HG03139 (cell line): ENCODE measurements around the gene APBB2.

ENCODE experiments used
- ATAC-seq: cut with Tn5 transposase; IDR thresholded peaks from one replicate; pipeline ENCODE4 v1.9.1; 2021; ENCODE audit not compliant: unreplicated experiment

APBB2 gene

DNA sequence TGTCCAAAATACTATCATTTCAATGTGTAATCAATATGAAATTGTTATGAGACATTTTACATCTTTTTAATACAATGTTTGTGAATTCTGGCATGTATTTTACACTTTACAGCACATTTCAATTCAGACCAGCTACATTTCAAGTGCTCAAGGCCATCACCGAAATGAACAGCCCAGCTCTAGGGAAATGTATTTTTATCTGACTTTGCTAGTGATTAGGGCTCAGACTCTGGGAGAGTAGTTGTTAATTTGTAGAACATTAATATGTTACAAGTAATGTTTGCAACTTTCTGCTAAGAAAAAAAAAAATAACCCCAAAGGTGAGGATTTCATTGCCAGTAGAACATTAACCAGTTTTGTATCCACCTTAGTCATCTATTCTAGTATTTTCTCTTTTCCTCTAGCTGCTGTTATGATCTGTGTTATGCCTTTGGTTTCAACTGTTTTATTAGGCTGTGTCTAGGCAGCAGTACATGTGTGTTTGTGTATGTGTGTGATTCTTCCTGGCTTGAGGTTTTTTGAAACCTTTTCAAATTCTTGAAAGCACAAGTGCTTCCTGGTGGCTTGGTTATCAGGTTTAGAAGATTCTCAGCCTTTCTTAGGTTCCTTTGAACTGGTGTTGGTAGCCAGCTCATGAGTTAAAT lies 338.7 kb downstream of the APBB2 start:
- no peak for ATAC-seq

DNA sequence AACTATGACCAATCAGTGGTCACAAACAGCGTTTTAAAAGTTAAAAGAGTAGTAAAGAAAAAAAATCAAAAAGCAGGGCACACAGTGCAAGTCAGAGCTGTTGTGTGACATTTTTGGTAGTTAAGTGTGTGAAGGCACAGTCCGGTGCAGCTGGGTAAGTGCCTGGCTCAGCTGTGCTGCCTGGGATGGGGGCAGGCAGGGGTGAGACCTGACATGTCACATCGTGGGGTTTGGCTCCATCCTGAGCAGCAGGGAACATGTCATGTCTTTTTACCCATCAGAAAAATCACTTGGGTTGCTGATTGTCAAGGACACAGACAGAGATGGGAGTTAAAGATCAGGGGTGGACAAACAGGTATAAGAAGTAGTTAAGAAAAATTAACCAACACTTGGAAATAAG lies 339.4 kb downstream of the APBB2 start:
- ATAC-seq, result no peak

DNA sequence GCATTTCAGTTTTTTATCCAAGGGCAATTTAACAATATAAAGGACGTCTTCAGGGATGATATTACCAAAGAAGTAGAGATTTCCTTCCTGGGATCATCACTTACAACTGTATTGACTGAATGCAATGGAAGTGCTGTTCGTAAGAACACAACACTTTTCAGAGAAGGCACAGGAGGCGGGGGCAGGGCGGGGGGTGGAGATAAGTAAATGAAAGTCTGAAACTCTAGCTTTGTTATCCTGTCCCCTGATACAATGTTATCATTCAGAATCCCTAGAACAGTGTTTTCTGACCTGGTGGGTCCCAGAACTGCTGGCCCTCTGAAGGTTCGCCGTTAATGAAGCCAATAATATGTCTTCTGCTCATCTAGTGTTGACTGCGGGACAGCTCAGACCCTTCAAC lies 340.0 kb downstream of the APBB2 start:
- no peak for ATAC-seq

DNA sequence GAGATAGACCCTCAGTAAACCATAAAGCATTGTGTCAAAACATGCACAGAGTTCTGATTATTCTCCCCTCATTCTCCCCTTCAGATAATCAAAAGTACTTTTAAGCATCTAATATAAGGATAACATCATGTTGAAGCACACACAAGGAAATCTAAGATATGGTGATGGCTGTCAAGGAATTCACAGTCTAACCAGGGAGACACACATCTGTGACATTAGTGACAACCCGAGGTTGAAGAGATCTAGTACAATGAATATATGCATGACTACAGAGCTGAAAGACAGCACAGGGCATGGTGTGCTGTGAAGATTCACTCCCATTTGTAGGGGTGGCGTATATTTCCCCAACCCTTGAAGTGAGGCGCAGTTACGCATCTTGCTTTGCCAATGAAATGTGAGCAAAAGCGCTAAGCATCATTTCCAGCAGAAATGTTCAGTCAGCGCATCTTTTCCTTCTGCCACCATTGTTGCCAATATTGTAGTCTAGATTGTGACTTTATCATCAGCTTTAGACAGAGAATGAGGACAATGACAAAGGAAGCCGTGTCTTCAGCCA lies 342.6 kb downstream of the APBB2 start:
- no peak for ATAC-seq

DNA sequence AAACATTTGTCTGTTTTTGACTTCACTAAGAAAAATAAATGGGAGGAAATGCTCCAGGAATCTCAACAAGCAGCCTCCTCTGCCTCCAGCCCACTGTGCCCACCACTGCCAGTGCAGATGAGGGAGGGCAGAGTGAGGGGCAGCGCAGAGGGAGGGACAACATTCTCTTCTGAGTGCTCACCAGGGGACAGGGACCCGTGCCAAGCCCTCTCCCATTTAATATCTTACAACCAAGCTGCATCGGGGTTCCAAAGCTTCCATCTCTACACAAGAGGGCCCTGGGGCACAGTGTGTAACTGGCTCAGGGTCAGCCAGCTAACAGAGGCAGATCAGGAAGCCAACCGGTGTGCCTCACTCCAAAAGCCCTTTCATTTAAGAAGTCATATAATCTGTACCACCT lies 344.2 kb downstream of the APBB2 start:
- ATAC-seq, result no peak

DNA sequence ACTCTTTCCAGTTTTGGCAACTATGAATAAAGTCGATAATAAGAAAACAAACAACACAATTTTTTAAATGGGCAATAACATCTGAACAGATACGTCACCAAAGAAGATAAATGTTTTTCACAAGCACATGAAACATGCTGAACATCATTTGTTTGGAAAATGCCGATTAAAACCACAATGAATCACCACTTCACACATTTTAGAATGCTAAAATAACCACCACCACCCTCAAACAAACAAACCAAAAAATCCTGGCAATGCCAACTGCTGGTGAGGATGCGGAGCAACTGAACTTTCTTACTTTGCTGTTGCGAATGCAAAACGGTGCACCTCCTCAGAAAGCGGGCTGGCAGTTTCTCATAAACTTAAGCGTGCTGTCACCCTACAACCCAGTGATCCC lies 348.6 kb downstream of the APBB2 start:
- ATAC-seq, result no peak

DNA sequence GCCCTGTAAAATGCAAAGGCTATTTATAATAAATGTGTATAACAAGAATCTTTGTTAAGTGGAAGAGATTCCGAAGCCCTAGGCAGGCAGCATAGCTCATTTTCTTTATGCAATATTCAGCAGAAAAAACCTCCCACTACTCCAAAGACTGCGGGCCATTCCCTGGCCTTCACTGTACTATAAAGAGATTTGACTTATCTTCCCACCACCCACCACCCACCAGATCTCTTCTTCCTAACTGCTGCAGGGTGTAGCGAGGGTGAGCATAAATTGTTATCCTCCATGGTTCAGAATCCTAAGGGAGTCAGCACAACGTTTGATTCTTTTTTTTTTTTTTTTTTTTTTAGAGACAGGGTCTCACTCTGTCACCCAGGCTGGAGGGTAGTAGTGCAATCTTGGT lies 349.8 kb downstream of the APBB2 start:
- ATAC-seq, result no peak

DNA sequence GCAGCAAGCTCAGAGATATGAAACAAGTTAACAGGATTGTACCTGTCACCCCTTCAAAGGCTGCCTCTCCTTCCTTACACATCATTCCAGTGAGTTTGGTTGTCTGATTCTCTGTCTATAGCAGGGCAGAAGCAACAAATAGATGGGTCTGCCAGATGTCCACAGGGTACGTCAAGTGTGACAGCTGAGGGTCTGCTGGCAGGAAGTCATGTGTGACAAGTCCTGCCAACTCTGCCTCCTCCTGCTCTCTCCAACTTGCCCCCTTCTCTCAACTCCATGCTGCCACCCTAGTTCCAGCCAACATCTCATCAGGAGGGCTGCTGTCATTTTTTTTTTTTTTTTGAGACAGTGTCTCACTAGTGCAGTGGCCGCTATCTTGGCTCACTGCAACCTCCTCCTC lies 355.4 kb downstream of the APBB2 start:
- ATAC-seq, result no peak

DNA sequence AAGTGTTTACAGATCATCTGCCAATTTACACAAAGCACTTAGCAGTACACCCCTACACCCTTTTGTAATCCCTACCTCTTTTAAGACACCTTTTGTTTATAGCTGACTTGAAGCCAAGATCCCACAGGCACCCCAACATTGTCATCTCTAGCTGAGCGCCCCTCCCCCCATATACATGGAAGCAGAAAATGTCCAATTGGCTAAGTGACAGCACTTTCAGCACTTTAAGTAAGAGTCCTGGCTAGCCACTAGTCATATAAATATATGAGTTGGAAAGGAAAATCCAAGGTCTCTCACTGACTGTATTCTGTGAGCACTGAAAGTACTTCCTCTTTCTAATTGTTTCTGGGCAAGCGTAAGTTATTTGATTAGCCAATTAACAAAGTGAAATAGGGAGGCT lies 356.4 kb downstream of the APBB2 start:
- no peak for ATAC-seq

DNA sequence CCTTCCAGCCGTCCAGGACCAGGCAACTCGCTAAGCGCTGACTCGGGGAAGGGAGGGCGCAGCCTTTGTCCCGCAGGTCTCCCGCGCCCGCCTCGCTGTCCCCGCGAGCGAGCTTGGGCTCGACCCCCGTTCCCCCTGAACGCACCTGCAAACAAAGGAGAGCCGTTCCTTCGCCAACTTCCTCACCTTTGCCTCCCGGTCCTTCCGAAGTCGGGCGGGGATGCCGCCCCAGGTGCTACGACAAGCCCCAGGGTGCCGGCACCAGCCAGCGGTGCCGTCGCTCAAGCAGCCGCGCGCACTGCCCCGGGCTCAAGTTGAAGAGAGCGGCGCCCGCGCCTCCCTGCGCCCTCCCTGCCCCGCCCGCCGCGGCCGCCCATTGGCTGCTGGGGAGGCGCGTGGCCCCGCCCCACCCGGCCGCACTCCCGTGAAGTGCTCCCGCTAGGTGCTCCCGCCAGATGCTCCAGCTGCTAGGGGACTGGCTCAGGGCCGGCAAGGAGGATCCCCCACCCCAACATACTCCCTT lies 357.4 kb downstream of the APBB2 start:
- ATAC-seq, result peak; percentile 93

DNA sequence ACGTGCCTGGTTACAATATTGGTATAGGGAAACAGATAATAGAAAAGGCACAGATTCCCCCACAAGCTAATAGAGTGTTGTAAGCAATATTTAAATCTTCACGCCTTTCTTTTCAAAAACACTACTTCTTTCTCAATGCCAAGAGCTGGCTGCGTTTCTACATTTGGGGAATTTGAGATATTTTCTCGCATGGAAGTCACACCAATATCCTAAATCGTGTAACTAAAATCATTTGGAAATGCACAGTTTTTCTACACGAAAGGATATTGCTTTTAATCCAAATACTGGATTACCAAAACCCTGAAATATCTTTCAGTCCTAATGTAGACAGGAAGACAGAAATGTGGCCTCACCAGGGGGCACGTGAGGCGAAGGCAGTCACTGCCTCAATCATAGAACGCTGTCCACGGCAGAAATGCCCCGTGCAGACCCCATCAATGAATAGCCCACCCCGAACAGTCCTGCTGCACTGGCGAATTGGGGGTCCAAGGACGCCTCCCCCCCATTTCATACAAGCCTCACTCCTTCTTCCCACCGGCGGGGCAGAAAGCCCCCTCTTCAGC lies 358.0 kb downstream of the APBB2 start:
- ATAC-seq, result no peak

DNA sequence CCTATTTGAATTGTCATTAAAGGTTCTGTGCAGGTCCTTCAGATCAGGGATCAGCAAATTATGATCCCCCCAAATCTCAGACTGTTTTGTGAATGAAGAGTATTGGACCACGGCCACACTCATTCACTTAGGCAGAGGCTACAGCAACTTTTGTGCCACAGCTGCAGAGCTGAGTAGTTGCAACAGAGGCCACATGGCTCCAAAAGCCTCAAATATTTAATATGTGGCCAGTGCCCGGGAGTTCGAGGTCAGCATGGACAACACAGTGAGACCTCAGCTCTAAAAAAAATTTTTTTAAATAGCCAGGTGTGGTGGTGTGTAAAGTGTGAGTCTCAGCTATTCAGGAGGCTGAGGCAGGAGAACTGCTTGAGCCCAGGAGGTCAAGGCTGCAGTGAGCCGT lies 363.8 kb downstream of the APBB2 start:
- no peak for ATAC-seq

DNA sequence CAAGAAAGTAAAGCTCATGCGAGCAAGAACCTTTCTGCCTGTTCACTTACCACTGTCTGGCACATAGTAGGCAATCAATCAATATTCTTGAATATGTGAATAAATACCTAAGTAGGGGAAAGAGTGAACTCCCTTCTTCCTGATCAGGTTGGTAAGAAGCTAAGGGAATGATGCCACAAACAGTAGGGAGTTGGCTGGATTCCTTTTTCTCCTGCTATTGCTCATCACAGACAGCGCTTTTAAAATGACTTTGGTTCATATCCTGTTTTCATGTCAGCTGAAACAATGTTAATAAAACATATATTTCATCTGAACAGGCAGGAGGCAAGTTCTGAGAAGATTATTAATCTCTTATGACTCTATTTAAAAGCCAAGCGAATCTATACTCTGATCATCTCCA lies 365.4 kb downstream of the APBB2 start:
- ATAC-seq, result no peak

DNA sequence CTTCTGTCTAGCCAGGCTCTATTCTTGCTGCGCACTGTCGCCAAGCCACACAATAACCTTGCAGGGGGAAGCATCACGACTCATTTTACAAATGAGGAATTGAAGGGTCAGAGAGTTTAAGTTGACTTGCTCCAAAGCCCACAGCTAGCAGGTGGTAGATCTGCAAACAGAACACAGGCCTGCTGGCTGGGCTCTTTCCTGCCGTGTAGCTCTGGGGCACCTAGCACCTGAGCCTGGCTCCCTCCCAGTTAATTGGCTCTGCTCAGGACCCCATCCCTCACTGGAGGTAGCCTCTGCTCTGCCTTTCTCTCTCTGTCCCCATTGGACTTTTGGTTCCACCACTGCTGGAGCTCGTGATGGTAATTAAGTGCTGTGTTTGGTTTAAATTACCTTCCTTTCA lies 366.1 kb downstream of the APBB2 start:
- ATAC-seq, result no peak

DNA sequence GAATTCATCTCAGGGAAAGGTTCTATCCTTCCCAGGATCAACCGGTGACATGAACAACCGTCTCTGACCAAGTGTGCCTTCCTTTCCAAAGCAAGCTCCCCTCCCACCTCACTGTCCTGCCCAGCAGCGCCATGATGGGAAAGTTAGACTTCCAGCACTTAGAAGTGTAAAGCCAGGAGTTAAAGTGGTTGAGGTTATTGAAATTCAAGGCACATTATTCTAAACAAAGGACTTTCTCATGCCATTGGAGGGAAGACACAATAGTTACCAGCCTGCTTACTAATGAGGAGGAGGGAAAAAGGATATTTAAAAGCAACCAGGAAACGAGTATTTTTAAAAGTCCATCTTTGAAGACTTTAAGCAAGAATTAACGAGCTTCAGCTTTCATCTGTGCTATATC lies 367.8 kb downstream of the APBB2 start:
- ATAC-seq, result no peak

DNA sequence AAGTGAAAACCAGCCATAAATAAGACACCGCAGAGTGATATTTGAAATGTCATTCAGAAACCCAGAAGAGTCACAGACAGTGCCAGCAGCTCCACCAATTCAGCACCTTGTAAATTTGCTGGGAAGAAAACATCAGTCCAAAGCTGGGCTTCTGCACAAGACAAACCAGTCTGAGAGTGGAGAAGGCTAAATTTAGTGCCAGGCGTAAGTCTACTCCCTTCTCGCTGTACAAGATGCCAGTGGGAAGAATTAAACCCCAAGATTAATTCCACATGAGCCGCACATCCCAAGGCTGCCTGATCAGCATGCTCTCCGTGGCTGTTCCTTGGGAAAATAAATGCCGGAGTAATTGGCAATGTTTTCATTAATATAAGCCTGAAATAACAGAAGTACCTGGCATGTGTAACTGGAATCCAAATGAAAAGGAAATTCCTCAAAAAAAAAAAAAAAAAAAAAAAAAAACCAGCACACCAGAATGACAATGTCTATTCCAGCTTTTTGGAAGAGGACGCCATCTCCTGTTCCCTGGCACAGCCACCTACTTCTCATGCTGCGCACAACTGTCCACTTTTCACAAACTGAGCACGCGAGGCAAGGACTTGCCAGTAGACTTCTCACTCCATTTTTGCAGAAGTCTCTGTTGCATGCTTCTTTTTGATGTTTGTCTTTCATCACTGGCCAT lies 369.0 kb downstream of the APBB2 start:
- ATAC-seq, result no peak

DNA sequence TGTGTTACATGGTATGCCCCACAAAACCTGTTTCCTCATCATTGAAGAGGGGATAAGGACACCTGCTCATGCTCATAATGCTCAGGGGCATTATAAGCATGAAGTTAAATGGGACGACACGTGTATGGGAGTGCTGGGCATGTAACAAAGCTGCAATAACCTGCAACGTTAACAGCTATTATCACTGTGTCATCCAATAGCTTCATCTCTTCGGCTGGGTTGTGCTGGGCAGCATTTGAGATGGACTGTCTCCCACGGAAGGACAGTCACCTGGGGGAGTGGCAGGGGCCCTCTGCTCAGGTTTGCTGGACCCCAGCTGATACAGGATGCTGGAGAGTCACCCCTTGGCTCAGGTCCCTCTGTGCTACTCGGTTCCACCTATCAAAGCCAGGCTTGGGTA lies 370.1 kb downstream of the APBB2 start:
- ATAC-seq, result no peak

DNA sequence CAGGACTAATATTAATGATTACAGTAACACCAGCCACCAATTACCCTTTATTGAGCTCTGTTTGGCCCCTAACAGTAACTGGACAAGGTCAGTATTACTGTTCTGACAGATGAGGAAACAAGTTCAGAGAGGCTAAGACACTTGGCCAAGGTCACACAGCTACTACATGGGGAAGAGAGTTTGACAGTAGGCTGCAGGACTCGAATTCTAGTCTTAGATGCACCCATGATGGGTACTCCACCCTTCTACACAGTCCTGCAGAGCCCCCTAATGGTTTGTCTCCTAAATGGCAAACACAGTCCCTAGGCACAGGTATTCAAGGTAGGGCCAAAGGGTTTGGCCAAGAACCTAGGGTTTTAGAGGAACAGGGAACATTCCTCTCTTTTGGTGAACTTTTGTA lies 370.6 kb downstream of the APBB2 start:
- ATAC-seq, result no peak

DNA sequence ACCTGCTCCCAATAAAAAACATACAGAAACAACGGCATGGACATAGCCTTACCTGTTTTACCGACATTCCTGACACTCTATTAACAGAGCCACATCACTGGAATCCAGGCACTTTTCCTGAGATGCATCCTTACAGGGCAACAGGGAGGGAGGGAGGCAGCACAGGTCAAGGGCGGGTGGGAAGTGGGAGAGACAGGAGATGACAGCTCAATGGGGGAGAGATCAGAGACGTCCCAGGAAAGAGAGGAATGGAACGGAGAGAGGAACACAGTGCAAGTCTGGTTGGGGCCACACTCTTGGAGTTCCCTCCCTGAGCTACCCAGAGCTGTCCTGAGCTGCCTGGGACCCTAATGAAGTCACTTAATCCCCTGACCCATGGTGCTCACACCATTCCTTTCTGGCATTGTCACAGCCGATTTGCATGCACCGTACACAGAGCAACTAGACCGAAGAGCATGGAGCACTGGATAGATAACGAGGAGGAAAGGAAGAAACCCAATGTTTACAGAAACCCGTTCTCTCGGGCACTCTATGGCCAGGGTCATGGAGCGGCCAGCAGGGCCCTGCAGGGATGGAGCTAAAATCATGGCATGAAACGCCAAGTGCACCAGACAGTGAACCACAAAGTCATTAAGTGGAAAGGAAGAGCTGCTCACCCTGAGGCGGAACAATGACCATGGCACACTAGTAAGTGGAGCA lies 371.5 kb downstream of the APBB2 start:
- no peak for ATAC-seq

DNA sequence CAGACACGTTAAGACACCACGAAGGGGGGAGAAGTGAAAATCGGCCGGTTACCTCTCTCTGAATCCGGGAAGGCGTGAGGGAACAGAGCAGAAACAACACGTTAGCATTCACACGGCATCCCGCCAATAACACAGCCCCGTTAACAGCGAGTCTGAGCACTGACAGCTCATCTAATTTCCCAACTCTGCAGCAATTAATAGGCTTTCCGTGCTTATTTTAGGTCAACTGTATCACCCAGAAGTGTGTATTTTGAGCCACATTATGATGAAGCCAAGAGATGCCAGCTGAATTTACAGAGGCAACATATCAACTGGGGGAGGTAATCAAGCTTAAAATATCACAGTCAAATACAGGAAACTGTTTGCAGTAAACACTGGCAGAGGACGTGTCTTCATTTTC lies 372.0 kb downstream of the APBB2 start:
- no peak for ATAC-seq

DNA sequence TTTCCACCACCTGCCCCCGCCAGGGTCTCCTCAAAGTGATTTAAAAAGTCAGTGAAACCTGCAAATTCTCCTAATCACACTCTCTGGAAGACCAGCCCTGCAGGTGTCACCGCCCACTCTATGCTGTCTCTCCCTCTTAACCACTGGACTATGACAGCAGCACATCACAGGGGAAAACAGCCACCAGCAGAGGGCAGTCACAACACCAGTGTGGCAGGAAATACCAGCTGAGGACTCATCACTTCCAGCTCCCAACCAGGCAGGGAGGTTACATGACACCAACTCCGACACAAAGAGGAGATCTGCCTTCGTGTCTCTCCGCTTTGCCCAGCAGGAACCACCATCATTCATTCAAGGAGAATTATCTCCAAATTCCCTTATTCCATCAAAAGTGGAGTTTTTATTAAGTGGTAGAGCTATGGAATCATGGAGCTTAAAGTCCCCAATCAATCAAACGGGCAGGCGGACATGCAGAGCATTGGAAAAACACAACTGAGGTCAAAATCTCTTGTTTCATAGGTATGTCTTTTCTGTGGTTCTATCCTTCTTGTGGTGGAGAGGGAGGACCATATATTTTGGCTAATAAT lies 373.3 kb downstream of the APBB2 start:
- peak; percentile 44 for ATAC-seq
